Measurements from ENCODE around the gene CDH11.

- TF ChIP-seq EP300 (IDR thresholded peaks at IDR 0.05; ENCODE audit: borderline replicate concordance) (no peak), CEBPB (IDR thresholded peaks at IDR 0.05) (no peak), MAX (IDR thresholded peaks at IDR 0.05) (no peak), TCF12 (IDR thresholded peaks at IDR 0.05; ENCODE audit: low read depth) (no peak), NFIC (IDR thresholded peaks at IDR 0.05) (no peak)
Measured at GRCh38 chr16:65125322-65125721, 3.5 kb upstream of the CDH11 start.

Data from Ishikawa (cell line).